Renal cortical epithelial cell (primary cell): ENCODE data around the gene KIF6. TPM values are rescaled to one million over a fixed set of nuclear protein-coding genes. Genes with fewer than 3 reads are reported as not detected.
"Not testable (repeated sequence)": the region's sequence is repeated elsewhere in the genome, so short reads cannot be mapped to it uniquely, and the experiment has no call there.

ENCODE experiments used
- DNase-seq: peaks from one replicate; pipeline ENCODE4 v3.0.0-alpha.2; 2011; ENCODE audit warnings: low read depth
- total RNA-seq: library from RNA; depleted of rRNA; stranded (reverse); fragments of >200 nt; gene quantifications from 2 replicates; pipeline ENCODE4 v1.2.3, GENCODE V29; 2014

Gene KIF6, protein sequence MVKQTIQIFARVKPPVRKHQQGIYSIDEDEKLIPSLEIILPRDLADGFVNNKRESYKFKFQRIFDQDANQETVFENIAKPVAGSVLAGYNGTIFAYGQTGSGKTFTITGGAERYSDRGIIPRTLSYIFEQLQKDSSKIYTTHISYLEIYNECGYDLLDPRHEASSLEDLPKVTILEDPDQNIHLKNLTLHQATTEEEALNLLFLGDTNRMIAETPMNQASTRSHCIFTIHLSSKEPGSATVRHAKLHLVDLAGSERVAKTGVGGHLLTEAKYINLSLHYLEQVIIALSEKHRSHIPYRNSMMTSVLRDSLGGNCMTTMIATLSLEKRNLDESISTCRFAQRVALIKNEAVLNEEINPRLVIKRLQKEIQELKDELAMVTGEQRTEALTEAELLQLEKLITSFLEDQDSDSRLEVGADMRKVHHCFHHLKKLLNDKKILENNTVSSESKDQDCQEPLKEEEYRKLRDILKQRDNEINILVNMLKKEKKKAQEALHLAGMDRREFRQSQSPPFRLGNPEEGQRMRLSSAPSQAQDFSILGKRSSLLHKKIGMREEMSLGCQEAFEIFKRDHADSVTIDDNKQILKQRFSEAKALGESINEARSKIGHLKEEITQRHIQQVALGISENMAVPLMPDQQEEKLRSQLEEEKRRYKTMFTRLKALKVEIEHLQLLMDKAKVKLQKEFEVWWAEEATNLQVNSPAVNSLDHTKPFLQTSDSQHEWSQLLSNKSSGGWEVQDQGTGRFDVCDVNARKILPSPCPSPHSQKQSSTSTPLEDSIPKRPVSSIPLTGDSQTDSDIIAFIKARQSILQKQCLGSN
- total RNA-seq: 1.3 TPM in 1 of 2 replicates, not detected in the other

DNA sequence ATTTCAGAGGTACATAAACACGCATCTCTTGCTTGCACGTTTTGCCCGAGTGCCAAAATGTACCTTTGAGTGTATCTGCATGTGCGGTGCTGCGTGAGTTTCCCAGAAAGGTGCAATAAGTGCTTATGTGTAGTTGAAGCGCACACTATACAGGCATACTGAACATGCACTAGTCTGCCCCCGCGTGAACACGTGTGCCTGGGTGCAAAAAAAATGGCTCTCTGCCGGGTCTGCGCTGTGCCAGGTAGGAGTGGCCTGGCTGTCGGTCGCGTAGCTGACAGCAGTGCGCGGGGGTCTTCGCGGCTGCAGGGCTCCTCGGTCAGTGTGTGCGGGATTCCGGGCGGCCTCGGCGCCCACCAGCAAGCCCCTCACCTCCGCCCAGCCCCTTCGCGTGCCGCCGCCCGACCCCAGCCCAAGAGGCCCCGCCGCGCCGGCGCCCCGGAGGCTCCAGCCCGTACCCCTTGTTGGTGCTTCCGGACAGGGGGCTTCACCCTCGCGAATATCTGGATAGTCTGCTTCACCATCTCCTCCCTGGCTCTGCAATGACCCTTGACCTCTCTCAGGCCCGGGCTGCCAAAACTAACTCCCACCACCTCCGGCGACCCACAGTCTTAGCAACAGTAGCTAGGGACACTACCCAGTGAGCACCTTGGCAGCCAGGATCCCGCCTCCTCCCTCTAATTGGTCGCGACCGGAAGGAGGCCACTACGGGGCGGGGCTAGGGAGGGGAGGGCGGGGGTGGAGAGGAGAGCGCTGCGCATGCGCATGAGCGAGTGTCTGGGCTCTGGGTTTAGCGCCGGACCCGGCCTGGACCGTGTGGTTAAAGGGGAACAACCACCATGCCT lies at the start of gene KIF6:
Gene KIF6, minus strand, starts transcription at position 622 of the 845 bp plus-strand sequence. Its CDS starts 98 bp downstream, at position 524.
- DNase-seq: peak; percentile 79

DNA sequence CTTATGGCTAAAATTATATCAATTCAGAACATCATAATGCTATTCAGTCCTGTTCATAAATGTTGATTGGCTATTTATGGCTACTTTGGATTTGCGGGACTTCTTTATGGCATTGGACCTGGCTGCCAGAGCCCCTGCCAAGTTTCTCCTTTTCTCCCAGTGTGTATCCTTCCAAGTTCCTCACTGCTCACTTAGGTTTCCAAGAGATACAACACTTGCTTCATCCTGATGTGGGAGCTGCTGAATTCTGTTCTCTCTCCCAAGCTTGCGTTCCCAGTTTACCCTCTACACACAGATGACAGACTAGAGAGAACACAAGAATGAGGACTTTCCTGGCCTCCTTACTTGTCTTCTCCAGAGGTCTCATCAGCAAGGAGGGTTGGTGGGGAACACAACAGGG lies 48.6 kb upstream of the KIF6 start:
- no peak for DNase-seq

DNA sequence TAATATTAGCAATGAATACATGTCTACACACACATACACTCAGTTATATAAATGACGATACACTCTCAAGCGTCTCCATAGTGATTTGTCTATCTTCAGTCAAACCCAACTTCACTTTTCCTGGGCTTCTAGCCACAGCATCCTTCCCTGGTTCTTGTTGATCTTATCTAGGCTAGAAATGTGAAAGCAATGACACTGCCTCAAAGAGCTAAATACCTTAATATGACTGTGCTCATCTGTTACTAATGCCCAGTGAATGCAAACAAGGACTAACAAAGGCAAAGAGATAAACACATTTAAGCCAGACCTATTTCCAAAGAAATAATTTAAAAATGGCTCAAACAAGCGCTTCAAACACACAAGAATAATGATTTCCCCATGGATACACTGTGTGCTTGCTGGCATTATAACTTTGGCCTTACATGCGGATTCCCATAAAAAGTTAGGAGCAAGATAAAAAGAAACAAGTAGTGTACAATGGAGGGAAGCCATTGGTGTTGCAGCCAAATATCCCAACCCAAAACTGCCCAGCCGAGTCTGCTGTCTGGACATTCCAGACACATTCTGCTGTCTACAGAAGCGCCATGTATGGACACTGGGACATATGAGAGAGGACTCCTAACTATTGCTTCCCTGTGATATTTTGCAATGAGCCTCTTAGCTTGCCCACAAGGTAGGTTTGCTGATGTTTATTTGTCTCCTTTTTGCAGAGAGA lies 47.5 kb upstream of the KIF6 start:
- DNase-seq: no peak

DNA sequence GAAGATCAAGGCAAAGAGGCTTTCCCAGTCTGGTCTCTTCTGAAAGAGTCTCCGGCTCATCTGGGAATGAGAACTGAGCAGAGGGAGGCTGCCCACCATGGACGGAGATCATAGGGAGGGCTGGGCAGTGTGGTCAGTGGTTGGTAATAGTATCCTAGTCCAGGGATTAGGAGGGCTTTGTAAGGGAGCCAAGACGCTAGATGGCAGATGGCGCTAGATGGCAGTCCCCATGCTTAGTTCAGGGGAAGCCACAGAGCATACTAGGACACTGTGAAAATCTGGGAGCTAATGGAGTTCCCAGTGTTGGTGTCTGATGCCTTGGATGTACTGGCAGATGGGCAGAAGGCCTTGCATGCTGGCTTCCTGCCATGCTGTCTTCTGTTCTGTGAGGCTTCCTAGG lies 45.2 kb upstream of the KIF6 start:
- DNase-seq: no peak

DNA sequence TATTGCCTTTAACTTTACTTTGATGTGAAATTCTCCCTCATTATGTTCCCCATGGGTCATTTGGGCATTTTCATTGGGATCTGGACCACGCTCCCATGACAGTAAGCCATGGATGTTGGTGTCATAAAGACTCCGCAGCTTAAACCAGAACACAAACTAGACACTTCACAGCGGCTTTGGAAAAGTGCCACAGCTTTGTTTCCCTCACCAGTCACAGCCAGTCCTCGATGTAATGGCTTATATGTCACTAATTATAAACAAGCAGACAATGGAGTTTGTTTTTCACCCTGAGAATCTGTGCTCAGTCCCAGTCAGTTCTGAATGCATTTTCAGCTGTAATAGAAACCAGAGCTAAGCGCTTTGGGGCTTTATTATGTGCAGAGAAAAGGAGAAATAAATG lies 43.8 kb upstream of the KIF6 start:
- peak; percentile 13 for DNase-seq

DNA sequence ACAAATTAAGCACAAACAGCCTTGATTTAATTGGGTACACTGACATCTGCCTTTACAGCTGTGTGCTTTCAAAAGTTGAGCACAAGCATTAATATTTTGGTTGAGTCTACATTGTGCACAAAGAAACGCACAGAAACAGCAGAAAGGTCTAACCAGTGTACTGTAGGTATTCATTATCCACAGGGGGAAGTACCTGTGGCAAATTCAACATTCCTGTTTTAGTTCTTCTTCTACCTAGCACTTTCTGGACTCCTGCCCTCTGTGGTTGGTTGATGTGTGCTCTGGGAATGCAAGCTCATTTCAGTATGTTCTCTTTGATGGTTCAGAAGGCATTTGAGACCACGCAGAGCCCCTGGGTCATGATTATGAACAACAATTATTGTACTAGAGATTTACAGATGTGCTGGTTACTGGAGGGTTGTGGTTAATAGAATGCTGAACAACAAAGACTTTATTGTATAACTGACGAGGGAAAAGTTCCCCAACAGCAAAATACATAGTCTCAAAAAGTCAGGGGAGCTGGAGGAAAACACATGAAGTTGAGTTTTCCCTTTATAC lies 40.4 kb upstream of the KIF6 start:
- DNase-seq: peak; percentile 22

DNA sequence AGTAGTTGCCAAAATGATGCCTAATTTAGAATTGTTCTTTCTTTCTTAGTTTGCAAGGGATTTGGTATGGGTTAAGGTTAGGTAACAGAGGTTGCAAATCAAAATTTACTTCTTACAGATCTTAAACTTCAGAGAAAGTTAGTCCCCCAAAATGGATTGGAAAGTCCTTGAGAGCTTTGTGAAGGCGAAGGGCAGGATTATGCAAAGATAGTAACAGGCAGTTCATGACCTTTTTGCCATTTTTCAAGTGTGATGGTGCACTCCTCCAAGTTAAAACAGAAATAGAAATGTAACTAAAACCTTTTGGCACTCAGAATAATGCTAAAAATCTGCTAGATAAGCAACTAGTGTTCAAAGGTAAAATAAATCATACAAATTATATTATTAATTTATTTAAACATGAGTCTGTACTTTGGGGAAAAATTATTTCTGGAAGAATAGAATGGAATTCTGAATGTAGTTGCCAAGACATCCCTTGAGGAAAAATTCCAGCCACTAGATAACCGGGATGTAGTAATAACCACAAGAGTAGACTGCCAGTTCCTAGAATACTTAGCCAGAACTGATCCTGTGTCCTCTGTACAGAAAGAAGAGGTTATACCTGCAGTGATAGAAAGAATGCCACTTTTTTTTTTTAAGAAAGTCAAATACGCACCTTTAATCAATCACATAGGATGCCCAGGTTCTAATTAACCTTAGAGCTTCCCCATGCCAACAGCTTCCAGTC lies 35.2 kb upstream of the KIF6 start:
- DNase-seq: no peak

DNA sequence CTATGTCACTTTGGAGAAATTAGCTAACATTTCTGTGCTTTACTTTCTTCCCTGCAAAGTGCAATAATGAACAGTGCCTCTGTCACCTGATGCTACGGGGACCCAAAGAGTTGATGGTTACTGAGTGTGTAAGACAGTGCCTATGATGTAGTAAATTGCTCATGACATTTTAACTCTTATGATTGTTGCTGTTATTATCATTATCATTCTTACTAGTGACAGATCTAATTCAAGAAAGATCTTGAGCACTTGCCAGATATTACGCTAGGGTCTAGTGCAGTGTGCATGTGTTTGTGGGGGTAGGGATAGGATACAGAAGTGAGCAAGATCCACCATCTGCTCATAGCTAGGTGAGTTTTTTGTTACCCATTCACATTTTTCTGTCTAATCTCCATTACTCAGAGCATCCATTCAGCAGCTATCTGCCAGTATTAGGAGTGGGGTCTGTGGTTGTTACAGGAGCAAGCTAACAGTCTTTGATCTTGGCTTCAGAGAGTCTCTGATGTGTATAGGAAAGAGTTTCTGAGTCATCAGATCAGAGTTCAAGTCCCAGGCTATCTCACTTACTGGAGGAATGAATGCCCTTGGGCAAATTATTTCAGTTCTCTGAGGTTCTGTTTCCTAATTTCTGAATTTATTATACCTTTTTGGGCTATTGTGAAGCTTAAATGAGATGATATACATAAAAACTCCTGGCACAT lies 33.8 kb upstream of the KIF6 start:
- DNase-seq: no peak

DNA sequence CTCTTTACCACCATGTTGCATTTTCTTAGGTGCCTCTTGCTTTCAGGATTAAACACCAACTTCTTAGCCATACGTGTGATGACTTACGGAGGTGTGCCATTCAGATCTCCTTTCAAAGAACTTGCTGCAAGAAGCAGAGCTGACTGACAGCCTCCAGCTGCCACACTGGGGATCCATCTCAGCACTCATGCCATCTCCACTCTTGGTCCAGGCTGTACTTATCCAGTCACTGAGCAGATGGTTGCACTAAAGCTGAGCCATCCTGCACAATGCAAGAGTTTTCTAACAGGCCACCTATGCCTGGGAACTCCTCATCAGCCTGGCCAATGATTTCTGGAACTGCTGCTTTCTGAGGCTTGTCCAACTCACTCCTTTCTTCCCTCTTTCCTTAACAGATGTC lies 31.4 kb upstream of the KIF6 start:
- DNase-seq: no peak

DNA sequence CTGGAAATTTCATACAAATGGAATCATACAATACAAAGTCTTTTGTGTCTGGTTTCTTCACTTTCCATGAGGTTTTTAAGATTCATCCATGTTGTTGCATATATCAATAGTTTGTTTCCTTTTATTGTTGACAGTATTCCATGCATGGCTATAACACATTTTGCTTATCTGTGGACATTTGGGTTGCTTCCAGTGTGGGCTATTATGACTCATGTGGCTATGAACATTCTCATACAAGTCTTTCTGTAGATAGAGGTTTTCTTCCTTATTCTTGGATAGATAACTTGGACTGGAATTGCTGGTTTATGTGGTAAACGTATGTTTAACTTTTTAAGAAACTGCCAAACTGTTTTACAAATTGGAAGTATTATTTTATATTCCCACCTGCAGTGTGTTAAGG lies 30.0 kb upstream of the KIF6 start:
- DNase-seq: peak; percentile 6

DNA sequence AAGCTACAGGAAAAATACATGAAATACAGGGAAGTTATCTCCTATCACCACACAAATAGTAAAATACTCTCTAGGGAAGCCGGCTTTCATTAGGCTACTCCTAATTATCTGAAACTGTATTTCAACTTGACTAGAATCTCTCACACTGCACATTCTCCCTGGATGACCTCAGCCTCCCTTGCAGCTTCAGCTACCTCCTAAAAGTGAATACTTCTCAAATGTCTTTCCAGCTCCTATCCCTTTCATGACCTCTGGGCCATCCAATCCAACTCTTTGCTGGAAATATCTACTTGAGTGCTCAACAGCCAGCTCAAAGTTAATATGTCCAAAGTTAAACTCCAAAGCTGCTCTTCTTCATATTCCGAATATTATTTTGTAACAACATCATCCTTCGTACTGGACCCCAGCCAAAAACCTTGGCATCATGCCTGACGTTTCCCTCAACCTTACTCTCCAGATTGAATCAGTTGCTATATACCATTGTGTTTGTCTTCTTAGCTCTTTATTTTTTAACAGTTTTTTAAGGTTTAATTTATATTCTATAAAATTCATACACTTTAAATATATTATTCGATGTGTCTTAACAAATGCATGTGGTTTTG lies 29.4 kb upstream of the KIF6 start:
- no peak for DNase-seq

DNA sequence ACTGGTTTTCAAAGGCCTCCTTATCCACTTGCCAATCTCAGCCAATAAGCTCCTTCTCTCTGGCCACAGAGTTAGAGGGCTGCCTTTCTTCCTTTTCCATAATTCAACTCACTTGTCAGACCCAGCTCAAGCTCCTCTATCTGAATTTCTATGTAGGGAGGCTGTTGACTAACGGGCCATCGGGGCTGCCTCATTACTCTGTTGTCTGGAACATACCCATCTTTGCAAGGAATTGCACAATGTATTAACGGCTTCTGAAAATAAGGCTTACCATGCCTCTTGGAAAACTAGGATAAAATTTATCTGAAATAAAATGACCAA lies 28.5 kb upstream of the KIF6 start:
- no peak for DNase-seq

DNA sequence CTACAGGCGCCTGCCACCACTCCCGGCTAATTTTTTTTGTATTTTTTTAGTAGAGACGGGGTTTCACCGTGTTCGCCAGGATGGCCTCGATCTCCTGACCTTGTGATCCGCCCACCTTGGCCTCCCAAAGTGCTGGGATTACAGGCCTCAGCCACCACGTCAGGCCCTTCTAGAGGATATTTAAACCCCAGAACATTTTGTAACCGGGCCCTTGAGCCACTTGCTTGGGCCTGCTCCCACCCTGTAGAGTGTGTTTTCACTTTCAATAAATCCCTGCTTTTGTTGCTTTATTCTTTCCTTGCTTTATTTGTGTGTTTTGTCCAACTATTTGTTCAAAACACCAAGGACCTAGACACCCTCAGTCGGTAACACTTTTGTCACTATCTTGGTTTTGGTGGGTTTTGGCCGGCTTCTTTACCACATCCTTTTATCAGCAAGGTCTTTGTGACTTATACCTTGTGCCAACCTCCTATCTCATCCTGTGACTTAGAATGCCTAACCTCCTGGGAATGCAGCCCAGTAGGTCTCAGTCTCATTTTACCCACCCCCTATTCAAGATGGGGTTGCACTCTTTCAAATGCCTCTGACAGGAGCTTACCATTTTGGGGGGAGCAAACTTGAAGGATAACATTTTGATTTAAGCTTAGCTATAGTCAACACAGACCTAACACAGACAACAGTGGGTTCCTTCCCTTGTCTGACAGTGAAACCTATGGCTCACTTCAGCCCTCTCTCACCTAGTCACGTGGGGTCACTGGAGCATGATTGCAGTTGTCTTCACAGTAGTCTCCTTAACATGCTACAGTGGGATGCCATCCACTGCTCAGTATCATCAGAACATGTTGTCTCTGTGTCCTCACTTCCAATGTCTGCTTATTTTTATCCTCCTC lies 27.9 kb upstream of the KIF6 start:
- no peak for DNase-seq

DNA sequence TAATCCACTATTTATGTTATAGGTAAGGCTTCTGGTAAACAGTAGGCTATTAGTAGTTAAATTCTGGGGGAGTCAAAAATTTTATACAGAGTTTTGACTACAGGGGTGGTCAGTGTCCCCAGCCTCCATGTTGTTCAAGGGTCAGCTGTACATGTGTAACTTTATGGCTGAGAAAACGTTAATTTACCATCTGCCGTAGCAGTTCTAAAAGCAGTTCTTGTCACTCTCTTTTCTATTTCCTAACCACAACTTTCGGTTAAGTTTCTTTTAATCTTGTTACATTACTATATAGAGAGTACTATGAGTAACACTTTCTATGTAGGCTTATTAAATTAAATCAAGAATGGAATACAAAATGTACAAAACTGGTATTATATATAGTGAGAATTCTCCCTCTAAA lies 21.6 kb upstream of the KIF6 start:
- no peak for DNase-seq

DNA sequence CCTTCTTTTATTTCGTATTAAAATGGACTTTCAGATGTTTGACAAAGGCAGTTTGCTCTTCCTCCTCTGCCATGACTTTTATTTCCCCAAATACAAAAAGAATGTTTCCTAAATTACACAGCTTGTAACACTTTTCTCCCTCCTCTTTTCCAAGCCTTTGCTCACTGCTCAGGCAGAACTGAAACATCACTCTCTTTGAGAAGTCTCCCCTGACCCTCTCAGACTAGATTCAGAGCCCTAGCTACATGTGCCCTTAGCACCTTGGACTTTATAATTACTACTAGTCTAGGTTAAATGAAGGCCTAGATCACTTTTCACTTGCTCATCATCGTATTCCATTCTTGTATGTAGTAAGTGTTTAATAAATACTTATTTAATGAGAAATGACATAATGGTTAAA lies 8.5 kb upstream of the KIF6 start:
- no peak for DNase-seq

DNA sequence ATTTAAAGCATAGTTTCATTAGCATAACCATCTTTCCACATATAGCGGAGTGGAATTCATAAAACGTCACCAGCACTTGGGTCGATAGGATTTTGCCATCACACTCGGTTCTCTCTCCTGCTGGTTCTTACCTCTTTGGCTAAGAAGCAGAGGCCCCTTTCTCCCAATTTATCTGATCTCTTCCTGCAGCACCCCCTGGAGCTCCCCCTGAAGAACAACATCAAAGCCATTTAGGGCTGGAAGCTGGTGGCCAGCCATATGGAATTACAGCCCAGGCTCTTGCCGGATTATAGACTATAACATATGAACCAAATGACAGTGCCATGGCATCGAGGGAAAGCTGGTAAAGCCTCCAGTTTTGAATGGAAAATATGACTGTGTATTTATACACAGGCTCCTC lies 6.4 kb upstream of the KIF6 start:
- no peak for DNase-seq

DNA sequence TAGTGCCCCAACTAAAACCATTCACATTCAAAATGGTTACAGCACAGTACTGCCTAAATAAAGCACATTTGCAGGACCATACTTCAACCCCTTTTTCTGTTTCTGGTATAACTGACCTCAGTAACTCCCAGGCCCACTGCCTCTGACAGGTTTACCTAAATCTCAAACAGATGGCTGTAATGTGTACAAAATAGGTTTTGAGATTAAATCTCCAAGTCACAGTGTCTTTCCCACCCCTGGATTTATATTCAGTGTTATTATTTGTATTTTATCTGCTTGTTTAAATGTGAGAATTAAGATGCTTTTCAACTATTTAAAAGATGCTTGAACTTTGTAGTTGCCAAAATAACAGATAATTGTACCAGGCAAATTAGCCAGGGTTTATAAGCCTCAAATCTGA lies 4.7 kb upstream of the KIF6 start:
- DNase-seq: no peak

DNA sequence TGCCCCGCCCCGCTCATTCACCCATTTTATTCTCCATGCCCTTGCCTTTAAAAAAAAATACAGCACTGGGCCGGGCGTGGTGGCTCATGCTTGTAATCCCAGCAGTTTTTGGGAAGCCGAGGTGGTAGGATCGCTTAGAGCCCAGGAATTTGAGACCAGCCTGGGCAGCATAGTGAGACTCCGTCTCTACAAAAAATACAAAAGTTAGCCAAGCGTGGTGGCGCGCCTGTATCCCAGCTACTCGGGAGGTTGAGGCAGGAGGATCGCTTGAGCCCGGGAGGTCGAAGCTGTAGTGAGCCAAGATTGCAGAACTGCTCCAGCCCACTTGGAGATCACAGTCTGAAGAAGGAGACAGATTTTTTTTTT lies 407 bp upstream of the KIF6 start:
- no peak for DNase-seq

DNA sequence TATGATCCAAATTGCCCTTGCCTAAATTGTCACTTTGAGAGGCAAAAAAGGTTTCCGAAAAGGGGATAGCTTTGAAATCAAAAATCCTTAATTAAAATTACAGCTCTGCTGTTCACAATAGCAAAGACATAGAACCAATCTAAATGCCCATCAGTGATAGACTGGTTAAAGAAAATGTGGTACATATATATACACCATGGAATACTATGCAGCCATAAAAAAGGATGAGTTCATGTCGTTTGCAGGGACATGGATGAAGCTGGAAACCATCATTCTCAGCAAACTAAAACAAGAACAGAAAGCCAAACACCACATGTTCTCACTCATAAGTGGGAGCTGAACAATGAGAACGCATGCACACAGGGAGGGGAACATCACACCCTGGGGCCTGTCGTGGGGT lies 1.9 kb downstream of the KIF6 start:
- not testable (repeated sequence) for DNase-seq
